Cardiac fibroblast (primary cell): ENCODE data around the gene NELFCD.
"Not testable (repeated sequence)": the region's sequence is repeated elsewhere in the genome, so short reads cannot be mapped to it uniquely, and the experiment has no call there.

ENCODE experiments used
- DNase-seq, 2 donors: peaks; one replicate each; pipeline versions ENCODE4 v3.0.0 to v3.0.0-alpha.2; 2010; ENCODE audit warnings: low read depth in 2 of 2
- H3K4me3 ChIP-seq, 2 donors: replicated peaks in 1 of 2; 1 replicate in 1 of 2; 2 replicates in 1 of 2; pipeline ENCODE4 v1.5.1; 2011; ENCODE audit warnings: low read depth in 2 of 2, low read length in 2 of 2, mild to moderate bottlenecking in 2 of 2, moderate library complexity in 1 of 2
- CTCF ChIP-seq: IDR thresholded peaks from one replicate; pipeline ENCODE4 v1.5.1; 2011; ENCODE audit warnings: low read depth, mild to moderate bottlenecking, low read length, inconsistent platforms

The NELFCD gene

DNA sequence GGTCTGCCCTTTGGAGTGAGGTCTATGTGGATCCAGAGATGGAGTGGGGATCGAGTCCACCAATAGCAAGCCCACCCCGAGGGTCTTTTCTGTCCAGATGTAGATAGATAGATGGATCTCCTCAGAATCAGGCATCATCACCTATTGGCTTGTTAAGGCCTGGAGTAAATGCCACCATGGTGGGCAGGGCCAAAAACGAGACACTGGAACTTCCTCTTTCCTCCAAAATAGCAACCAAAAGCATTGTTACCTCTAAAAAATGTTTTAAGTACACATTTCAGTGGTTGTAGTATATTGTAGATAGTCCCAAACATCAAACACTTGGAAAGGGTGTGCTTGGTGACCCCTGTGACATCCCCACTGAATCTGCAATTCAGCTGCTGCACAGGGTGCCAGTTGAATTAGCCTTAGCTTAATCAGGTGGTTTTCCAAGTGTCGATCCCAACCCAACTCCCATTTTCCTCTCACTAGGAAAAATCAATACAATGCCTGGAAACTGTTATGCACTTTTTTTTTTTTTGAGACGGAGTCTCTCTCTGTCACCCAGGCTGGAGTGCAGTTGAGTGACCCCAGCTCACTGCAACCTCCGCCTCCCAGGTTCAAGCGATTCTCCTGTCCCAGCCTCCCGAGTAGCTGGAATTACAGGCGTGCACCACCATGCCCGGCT lies 35.0 kb upstream of the NELFCD start:
- DNase-seq: no peak
- H3K4me3 ChIP-seq: no peak overlapping the region
- no peak for TF ChIP-seq CTCF

DNA sequence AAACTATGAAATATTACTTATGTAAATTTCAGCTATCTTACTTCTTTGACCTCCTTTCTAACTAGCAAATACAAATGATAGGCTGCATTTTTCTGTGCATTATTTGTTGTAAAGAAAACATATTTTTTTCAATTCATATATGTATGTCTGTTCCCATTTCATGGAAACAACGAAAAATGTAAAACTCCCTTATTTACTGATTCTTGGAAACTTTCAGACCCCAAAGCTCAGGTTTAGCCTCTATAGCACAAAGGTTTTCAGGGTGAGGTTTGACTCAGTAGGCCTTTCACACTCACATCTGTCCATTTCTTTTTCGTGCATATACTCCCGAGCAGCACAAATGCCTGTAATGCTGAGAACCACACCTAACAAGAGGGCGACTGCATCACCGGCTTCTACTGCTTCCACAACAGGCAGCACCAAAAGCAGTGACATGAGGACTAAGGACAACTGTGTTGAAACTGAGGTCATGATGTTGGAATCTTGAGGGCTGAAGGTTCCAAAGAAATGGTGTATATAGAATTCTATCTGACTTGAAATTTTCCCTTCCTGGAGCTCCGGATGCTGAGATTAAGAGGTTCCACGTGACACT lies 33.2 kb upstream of the NELFCD start:
- H3K4me3 ChIP-seq, DNase-seq: not testable (repeated sequence)

GRCh38 chr20:58950603-58951002 lies 30.5 kb upstream of the NELFCD start:
- DNase-seq: no peak
- TF ChIP-seq CTCF: no peak
- no peak overlapping the region for H3K4me3 ChIP-seq

DNA sequence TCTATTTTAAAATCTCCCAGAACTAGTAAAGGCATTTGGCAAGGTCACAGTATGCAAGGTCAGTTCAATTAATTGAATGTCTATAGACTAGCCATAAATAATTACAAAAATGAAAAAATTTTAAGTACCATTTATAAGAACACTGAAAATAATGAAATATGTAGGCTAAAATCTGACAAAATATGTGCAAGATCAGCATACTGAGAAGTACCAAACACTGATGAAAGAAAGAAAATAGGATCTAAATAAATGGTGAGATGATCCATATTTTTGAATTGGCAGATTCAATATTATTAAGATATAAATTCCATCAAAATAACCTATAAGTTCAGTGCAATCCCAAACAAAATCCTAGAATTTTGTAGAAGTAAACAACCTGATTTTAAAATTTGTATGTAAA lies 28.0 kb upstream of the NELFCD start:
- H3K4me3 ChIP-seq: no peak overlapping the region
- no peak for TF ChIP-seq CTCF
- no peak for DNase-seq

- no peak overlapping the region for H3K4me3 ChIP-seq
- no peak for TF ChIP-seq CTCF
- no peak for DNase-seq
Measured at GRCh38 chr20:58956078-58956477, 25.0 kb upstream of the NELFCD start.

DNA sequence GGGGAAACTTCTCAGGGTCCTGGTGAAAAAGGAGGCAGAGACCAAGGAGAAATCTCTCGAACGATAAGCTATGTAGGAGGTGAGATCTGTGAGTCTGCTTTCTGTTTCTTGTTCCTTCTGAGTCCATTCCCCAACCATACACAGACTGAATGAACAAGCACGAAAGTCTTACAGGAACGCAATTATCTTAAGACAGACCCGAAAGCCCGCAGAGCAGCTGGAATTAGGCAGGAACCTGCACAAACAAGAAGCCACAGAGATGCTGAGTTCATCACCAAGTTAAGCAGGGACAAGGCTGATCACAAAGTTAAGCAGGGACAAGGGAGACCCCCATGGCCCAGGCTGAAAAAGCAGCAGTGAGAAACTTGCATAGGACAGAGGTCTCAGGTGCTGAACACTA lies 21.4 kb upstream of the NELFCD start:
- TF ChIP-seq CTCF: no peak
- DNase-seq: no peak
- H3K4me3 ChIP-seq: no peak overlapping the region

- DNase-seq: no peak
- no peak for TF ChIP-seq CTCF
- no peak overlapping the region for H3K4me3 ChIP-seq
Measured at GRCh38 chr20:58963060-58963584, 17.9 kb upstream of the NELFCD start.

DNA sequence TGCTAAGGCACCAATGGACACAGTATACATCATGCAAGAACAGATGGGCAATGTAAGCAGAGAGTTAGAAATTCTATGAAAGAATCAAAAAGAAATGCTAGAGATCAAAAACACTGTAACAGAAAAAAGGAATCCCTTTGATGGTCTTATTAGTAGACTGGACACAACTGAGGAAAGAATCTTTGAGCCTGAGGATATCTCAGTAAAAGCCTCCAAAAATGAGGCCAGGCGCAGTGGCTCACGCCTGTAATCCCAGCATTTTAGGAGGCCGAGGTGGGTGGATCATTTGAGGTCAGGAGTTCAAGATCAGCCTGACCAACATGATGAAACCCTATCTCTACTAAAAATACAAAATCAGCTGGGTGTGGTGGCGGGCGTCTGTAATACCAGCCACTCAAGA lies 17.1 kb upstream of the NELFCD start:
- DNase-seq, H3K4me3 ChIP-seq: not testable (repeated sequence)
